WTC11 (cell line): Measurements from ENCODE around the gene FHIT. TPM values are rescaled to one million over a fixed set of nuclear protein-coding genes. Genes with fewer than 3 reads are reported as not detected.
"Not testable (repeated sequence)": the region's sequence is repeated elsewhere in the genome, so short reads cannot be mapped to it uniquely, and the experiment has no call there.

Source experiments
- ATAC-seq: fragments of 200-7000 bp; cut with Tn5 transposase; 2 replicates; pipeline ENCODE4 v1.10.0; 2021; ENCODE audit warnings: mild to moderate bottlenecking, moderate library complexity
- CTCF ChIA-PET: fragments of 300-600 bp; sonication (Branson Sonifier 250); formaldehyde crosslinking; loops from one replicate; lab custom pipeline; 2021; ENCODE audit warnings: antibody characterized with exemption; lab: Charles Lee
- POLR2A ChIA-PET: fragments of 350-600 bp; sonication (Branson Sonifier 250); formaldehyde crosslinking; loops from one replicate; lab custom pipeline; 2021; ENCODE audit warnings: antibody characterized with exemption; lab: Charles Lee
- DNase-seq: peaks from one replicate; pipeline ENCODE4 v3.0.0; 2021; ENCODE audit warnings: low spot score
- H3K27ac Mint-ChIP-seq: 2 replicates; pipeline ENCODE4 v1.8.0; 2021; ENCODE audit warnings: mixed read lengths
- H3K27me3 Mint-ChIP-seq: 2 replicates; pipeline ENCODE4 v1.8.0; 2021; ENCODE audit warnings: low read depth, mild to moderate bottlenecking, moderate library complexity, mixed read lengths
- H3K36me3 Mint-ChIP-seq: 2 replicates; pipeline ENCODE4 v1.8.0; 2021; ENCODE audit warnings: mixed read lengths
- H3K4me1 Mint-ChIP-seq: 2 replicates; pipeline ENCODE4 v1.8.0; 2022; ENCODE audit warnings: mixed read lengths
- H3K4me3 Mint-ChIP-seq: 2 replicates; pipeline ENCODE4 v1.8.0; 2021; ENCODE audit warnings: mild to moderate bottlenecking, moderate library complexity, mixed read lengths
- H3K9me3 Mint-ChIP-seq: 2 replicates; pipeline ENCODE4 v1.8.0; 2021; ENCODE audit warnings: mixed read lengths
- ATF2 ChIP-seq: sonication (generic); formaldehyde crosslinking; IDR thresholded peaks from 2 replicates; pipeline ENCODE4 v1.8.1; 2022; ENCODE audit warnings: low read depth, missing genetic modification reagents, borderline replicate concordance
- ATF6 ChIP-seq: sonication (generic); formaldehyde crosslinking; IDR thresholded peaks from 2 replicates; pipeline ENCODE4 v1.8.1; 2023; ENCODE audit warnings: mild to moderate bottlenecking, missing genetic modification reagents
- CBFB ChIP-seq: sonication (generic); formaldehyde crosslinking; IDR thresholded peaks from 2 replicates; pipeline ENCODE4 v1.8.1; 2022; ENCODE audit warnings: mild to moderate bottlenecking, low read depth, missing genetic modification reagents
- E2F4 ChIP-seq: sonication (generic); formaldehyde crosslinking; IDR thresholded peaks from 2 replicates; pipeline ENCODE4 v1.8.1; 2022; ENCODE audit warnings: low read depth, mild to moderate bottlenecking, moderate library complexity, missing genetic modification reagents, borderline replicate concordance
- ESRRA ChIP-seq: sonication (generic); formaldehyde crosslinking; IDR thresholded peaks from 2 replicates; pipeline ENCODE4 v1.8.1; 2022; ENCODE audit warnings: mild to moderate bottlenecking, missing genetic modification reagents, borderline replicate concordance
- FOXP1 ChIP-seq: sonication (generic); formaldehyde crosslinking; IDR thresholded peaks from 2 replicates; pipeline ENCODE4 v1.8.0; 2022; ENCODE audit warnings: missing genetic modification reagents, mild to moderate bottlenecking, moderate library complexity, borderline replicate concordance
- FOXP4 ChIP-seq: sonication (generic); formaldehyde crosslinking; IDR thresholded peaks from 2 replicates; pipeline ENCODE4 v1.8.0; 2022; ENCODE audit warnings: mild to moderate bottlenecking, missing genetic modification reagents
- JAZF1 ChIP-seq: fragments of 250-450 bp; sonication (Bioruptor Pico); IDR thresholded peaks from 2 replicates; pipeline ENCODE4 v1.9.0; 2021; ENCODE audit warnings: moderate library complexity, mild to moderate bottlenecking, inconsistent platforms
- MAX ChIP-seq: sonication (generic); formaldehyde crosslinking; IDR thresholded peaks from 2 replicates; pipeline ENCODE4 v1.8.0; 2022; ENCODE audit warnings: mild to moderate bottlenecking, missing genetic modification reagents
- MXD4 ChIP-seq: fragments of 250-450 bp; sonication (Bioruptor Pico); IDR thresholded peaks from 2 replicates; pipeline ENCODE4 v1.8.0; 2021; ENCODE audit warnings: mild to moderate bottlenecking, moderate library complexity, borderline replicate concordance
- PRRX2 ChIP-seq: fragments of 250-450 bp; sonication (Bioruptor Pico); IDR thresholded peaks from 2 replicates; pipeline ENCODE4 v1.8.0; 2021; ENCODE audit warnings: mild to moderate bottlenecking
- SMAD4 ChIP-seq: sonication (generic); formaldehyde crosslinking; IDR thresholded peaks from 2 replicates; pipeline ENCODE4 v1.8.0; 2022; ENCODE audit warnings: mild to moderate bottlenecking, missing genetic modification reagents
- TCF7 ChIP-seq: sonication (generic); formaldehyde crosslinking; IDR thresholded peaks from 2 replicates; pipeline ENCODE4 v1.8.0; 2022; ENCODE audit warnings: mild to moderate bottlenecking, low read depth, missing genetic modification reagents, moderate library complexity
- TEAD4 ChIP-seq: sonication (generic); formaldehyde crosslinking; IDR thresholded peaks from 2 replicates; pipeline ENCODE4 v1.8.0; 2022; ENCODE audit warnings: mild to moderate bottlenecking, missing genetic modification reagents
- USF1 ChIP-seq: sonication (generic); formaldehyde crosslinking; IDR thresholded peaks from 2 replicates; pipeline ENCODE4 v1.8.0; 2022; ENCODE audit warnings: mild to moderate bottlenecking, missing genetic modification reagents
- ZNF232 ChIP-seq: sonication (generic); formaldehyde crosslinking; IDR thresholded peaks from 2 replicates; pipeline ENCODE4 v1.8.0; 2022; ENCODE audit warnings: mild to moderate bottlenecking, missing genetic modification reagents
- ZNF281 ChIP-seq: sonication (generic); formaldehyde crosslinking; IDR thresholded peaks from 2 replicates; pipeline ENCODE4 v1.8.0; 2023; ENCODE audit warnings: mild to moderate bottlenecking, missing genetic modification reagents
- ZSCAN18 ChIP-seq: fragments of 250-450 bp; sonication (Bioruptor Pico); IDR thresholded peaks from 2 replicates; pipeline ENCODE4 v2.1.2; 2022; ENCODE audit warnings: mild to moderate bottlenecking, moderate library complexity
- total RNA-seq: library from RNA; stranded (reverse); gene quantifications from 3 replicates; pipeline ENCODE4 v1.2.3, GENCODE V29; 2021

Gene FHIT
- total RNA-seq, 1 experiment from 2014 or later = 2.6 TPM

GRCh38 chr3:59802453-59802852, 1448.8 kb downstream of the FHIT start:
- CTCF ChIA-PET, DNase-seq: not testable (repeated sequence)

GRCh38 chr3:59802045-59802444, 1449.2 kb downstream of the FHIT start:
- H3K36me3 Mint-ChIP-seq = no peaks in the 10 kb centered on the region
- no peaks in the 10 kb centered on the region for H3K9me3 Mint-ChIP-seq

More at GRCh38 chr3:59802453-59802852, 1448.8 kb downstream of the FHIT start:
- H3K36me3 Mint-ChIP-seq, H3K9me3 Mint-ChIP-seq, ATAC-seq, H3K4me3 Mint-ChIP-seq, POLR2A ChIA-PET: not testable (repeated sequence)
- H3K27me3 Mint-ChIP-seq = peaks cover 16% of the 10 kb centered on the region
- peaks cover 29% of the 10 kb centered on the region for H3K4me1 Mint-ChIP-seq
- H3K27ac Mint-ChIP-seq = peak overlapping the region; percentile 58; the same call in 1 of the 2 replicates

GRCh38 chr3:59800481-59800880, 1450.8 kb downstream of the FHIT start:
- H3K27me3 Mint-ChIP-seq = peaks cover 9% of the 10 kb centered on the region
- ChIA-PET POLR2A (no interaction called here), CTCF (no interaction called here)
- ATAC-seq (no peak), DNase-seq (no peak)
- no peaks in the 10 kb centered on the region for H3K9me3 Mint-ChIP-seq
- no peak overlapping the region for H3K27ac Mint-ChIP-seq
- H3K36me3 Mint-ChIP-seq = no peaks in the 10 kb centered on the region
- peaks cover 29% of the 10 kb centered on the region for H3K4me1 Mint-ChIP-seq
- no peak overlapping the region for H3K4me3 Mint-ChIP-seq
- TF ChIP-seq MXD4 (no peak), ZNF281 (CRISPR knock-in tag) (no peak), FOXP1 (CRISPR knock-in tag) (no peak), JAZF1 (CRISPR knock-in tag) (no peak), TEAD4 (CRISPR knock-in tag) (no peak), TCF7 (CRISPR knock-in tag) (no peak), ZSCAN18 (CRISPR knock-in tag) (no peak), E2F4 (CRISPR knock-in tag) (no peak), ATF6 (CRISPR knock-in tag) (no peak), ATF2 (CRISPR knock-in tag) (no peak), MAX (CRISPR knock-in tag) (no peak), CBFB (CRISPR knock-in tag) (no peak), USF1 (no peak), ESRRA (CRISPR knock-in tag) (no peak), PRRX2 (CRISPR knock-in tag) (no peak)

More at GRCh38 chr3:59802045-59802444, 1449.2 kb downstream of the FHIT start:
- no peak overlapping the region for H3K4me3 Mint-ChIP-seq
- peaks cover 16% of the 10 kb centered on the region for H3K27me3 Mint-ChIP-seq
- H3K27ac Mint-ChIP-seq = peak overlapping the region; percentile 58; the same call in 1 of the 2 replicates
- CTCF ChIA-PET = no interaction called here
- H3K4me1 Mint-ChIP-seq = peaks cover 29% of the 10 kb centered on the region
- no peak for TF ChIP-seq ZNF232 (CRISPR knock-in tag)
- TF ChIP-seq FOXP4 (CRISPR knock-in tag) = no peak
- TF ChIP-seq SMAD4 (CRISPR knock-in tag) = no peak
- DNase-seq (no peak), ATAC-seq (no peak)
- POLR2A ChIA-PET = no interaction called here
